GM19023 (cell line): ENCODE results near the gene PRKAR1B.

Source experiments
- ATAC-seq: cut with Tn5 transposase; IDR thresholded peaks from one replicate; pipeline ENCODE4 v1.9.1; 2021; ENCODE audit warnings: mild to moderate bottlenecking, moderate library complexity; ENCODE audit not compliant: unreplicated experiment

Gene PRKAR1B

DNA sequence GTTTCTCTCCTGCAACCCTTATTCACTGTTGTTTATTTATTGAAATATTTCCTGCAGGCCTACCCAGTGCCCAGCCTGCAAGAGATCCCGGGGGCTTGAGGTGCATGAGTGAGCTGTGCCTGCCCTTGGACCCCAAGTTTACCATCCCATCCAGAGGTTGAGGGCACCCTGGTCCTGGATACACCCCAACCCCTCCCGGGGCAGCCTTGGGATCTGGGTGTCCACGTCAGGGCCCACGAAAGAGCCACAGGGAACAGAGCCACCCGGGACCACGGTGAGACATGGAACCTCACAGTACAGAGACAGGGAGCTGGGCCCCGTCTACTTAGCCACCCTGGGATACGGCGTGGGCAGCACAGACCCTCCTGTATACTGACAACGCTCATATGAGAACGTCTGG is 178.7 kb downstream of the PRKAR1B start:
- no peak for ATAC-seq

DNA sequence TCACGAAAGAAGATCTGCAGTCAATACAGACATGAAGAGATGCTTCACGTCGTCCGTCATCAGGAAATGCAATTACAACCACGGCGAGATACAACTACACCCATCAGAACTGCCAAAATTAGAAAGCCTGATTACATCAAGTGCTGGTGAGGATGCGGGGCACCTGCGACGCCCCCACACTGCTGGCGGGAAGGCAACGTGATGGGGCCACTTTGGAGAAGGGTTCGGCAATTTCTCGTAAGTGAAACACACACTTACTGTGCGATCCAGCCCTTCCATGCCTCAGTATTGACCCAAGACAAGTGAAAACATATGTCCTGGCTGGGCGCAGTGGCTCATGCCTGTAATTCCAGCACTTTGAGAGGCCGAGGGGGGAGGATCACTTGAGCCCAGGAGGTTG is 181.6 kb downstream of the PRKAR1B start:
- ATAC-seq: no peak

DNA sequence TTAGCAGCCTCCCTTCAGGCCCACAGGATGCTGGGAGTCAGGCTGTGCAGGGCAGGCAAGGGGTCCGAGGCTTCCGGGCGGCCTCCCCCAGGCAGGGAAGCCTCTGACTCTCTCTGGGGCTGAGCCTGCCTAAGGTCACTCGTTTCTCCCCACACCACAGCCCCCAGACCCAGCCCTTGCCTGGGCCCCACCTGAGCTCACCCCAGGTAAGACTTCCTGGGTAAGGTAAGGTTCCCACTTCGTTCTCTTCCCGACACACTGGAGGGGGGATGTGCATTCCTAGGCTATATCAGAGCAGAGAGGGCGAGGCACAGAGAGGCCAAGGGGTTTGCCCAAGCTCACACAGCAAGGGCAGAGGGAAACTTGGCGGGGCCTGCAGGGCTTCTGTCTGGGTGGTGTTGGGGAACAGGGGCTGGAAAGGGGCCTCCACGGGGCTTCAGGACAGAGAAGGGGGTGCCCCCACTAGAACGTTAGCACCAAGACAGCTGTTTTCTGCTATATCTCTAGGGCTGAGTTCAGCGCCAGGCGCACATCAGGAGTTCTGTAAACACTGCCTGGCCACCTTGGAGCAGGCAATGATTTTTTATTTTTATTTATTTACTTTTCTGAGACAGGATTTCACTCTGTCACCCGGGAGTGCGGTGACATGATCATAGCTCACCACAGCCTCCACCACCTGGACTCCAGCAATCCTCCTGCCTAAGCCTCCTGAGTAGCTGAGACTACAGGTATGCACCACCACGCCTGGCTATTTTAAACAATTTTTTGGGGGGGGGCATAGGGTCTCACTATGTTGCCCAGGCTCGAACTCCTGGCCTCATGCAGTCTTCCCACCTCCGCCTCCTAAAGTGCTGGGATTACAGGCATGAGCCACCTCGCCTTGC is 182.5 kb downstream of the PRKAR1B start:
- no peak for ATAC-seq

DNA sequence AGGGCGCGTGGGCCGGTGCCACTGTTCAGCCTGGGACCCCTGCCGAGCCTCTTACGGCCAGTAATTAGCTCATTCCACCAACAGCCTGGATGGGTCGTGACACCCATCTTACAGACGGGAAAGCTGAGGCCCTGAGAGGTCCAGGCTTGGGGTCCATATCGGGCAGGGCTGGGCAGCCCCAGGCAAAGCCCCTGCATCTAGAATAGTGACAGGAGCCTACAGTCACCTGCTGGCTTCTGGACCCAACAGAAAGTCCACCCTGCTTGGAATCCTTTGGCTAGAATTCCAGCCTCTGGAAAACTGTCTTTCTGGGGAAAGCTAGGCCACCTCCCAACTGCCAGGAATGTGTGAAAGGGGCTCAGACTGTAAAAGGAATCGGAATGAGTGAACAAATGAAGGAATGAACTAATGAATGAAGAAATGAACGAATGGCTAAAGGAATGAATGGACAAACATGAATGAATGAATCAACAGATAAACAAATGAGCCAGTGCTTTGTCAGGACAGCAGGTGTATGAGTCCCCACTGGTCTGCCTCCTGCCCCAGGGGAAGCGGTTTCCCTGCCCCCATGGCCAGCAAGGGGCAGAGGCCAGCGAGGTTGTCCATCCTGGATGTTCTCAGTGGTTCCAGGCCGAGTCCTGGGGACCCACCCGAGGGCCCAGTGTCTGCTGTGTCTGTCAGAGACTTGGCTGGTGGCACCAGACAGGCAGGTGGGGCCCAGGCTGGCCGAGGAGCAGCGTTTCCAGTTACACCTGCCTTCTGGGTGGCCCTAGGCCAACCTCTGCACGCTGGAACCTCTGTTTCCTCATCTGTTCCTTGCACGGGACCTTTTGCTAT is 183.4 kb downstream of the PRKAR1B start:
- ATAC-seq: no peak

DNA sequence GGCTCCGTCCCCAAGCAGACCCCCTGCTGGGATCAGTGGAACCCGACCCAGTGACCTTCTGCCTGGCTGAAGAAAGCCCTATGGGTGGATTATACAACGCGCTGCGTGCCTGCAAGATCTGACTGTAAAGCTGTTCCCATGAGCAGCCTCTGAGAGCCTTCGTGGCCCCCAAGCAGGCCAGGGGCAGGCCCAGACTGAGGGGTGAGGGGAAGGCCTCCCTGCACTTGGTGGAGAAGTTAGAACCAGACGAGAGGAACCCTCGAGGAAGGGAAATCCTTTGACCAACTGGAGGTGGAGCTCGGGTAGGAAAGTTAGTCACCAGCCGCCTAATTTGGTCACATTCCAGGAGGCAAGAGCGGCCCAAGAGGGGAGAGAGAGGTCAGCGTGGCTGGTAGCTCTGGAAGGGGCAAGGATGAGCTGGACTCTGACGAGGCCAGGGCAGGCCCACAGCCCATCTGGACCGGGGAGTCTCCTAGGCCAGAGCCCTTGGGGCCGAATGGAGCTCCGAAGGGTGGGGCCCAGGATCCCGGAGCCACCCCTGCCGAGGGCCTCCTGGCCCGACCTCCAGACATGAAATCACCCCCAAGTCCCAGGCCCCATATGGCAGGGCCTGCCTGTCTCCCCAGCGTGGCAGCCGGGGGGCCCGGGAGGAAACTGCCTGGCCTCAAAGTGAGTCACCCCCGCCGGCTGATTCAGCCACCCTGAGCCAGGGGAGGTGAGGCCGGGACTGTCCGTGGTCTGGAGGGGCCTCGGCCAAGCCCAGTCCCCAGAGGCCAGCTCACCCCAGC is 184.2 kb downstream of the PRKAR1B start:
- ATAC-seq: no peak

DNA sequence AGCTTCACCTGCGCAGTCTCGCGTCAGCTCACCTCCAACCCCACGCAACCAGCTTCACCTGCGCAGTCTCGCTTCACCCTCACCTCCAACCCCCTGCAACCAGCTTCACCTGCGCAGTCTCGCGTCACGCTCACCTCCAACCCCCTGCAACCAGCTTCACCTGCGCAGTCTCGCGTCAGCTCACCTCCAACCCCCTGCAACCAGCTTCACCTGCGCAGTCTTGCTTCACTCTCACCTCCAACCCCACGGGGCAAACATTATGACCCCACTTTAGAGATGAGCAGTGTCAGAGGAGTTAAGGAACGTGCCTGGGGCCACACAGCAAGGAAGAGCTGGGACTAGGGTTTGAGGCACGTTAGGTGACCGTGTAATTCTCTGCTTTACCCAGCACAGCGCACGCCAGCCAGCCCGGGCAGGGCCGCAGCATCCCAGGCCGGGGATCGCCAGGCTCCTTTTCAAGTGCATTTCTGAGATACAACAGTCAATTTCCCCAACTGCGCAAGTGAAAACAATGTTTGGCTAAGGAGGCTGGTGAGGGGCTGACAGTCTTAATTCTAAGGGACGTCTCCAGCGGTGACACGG is 184.9 kb downstream of the PRKAR1B start:
- no peak for ATAC-seq

DNA sequence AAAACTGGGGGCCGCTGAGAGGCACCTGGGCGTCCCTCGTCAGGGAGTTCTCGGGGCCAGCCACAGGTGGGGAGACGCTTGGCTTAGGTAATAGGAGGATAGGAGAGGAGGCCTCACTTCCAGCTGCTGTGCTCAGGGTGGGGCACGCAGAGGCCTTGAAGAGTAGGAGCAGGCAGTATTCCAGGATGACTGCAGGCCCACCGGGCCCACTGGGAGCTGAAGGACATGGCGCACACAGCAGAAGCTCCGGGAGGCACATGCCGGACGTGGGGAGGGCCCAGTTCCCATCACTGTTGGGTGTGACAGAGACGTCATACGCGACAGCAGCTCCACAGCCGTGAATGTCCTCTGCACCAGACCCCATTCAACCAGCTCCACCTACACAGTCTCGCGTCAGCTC is 185.4 kb downstream of the PRKAR1B start:
- no peak for ATAC-seq

DNA sequence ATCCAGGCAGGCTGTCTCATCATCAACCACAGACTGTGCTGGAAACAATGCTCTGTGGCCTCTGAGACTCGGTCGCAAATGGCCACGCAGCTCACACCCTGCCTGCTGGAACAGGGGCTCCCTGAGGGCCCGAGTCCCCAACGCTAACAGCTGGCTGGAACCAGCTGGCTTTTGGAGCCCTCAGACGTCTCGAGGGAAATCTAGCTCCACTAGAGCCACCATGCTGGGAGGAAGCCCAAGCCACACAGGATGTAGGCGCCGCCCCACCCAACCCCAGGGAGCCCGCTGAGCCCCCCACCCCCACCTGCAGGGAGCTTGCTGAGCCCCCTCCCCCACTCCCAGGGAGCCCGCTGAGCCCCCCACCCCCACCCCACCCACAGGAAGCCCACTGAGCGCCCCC is 186.1 kb downstream of the PRKAR1B start:
- ATAC-seq: no peak

DNA sequence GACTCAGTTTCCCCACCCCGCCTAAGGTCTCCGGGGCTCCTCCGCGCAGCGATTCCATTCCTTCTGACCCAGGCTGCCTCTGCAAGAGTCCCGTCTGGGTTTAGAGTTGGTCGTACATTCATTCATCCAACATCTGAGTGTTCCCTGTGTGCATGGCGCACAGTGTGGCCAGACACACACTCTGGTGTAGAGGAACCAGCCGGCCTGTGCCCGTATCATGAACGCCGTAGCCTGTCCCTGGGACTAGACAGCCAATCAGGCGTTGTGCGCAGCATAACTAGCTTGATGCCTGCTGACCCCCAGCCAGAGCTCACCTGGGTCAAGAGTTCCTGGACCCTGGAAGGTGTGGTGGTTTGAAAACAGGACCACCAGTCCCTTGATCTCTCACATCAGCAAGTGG is 186.5 kb downstream of the PRKAR1B start:
- no peak for ATAC-seq

DNA sequence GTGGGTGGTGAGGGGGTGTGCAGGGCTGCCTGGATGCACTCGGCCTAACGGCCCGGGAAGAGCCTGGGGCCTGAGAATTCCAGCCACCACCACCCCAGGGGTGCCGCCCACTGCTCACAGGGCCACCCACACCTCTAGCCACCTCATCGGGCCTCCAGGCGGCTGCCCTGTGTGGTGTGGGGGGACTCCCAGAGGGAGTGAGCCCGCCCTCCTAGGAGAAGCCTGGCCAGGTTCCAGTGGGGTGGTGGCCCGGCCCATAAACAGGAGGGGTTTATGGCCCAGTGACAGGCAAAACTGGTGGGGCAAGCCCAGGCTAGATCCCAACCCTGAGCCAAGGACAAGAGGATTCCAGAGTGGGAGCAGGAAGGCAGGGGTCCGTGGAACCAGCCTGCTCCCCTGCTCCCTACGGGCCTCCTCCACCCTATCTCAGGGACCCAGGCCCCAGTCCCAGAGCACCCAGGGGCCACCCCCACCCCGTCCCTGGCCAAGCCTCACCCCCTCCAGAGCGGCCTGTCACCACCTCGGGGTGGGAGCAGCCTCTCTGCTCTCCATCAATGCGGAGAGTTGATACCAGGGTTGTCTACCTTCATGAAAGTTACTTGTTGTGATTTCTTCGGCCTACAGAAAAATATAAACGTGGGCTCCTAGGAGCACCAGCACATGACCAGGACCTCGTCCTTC is 187.2 kb downstream of the PRKAR1B start:
- ATAC-seq: no peak

DNA sequence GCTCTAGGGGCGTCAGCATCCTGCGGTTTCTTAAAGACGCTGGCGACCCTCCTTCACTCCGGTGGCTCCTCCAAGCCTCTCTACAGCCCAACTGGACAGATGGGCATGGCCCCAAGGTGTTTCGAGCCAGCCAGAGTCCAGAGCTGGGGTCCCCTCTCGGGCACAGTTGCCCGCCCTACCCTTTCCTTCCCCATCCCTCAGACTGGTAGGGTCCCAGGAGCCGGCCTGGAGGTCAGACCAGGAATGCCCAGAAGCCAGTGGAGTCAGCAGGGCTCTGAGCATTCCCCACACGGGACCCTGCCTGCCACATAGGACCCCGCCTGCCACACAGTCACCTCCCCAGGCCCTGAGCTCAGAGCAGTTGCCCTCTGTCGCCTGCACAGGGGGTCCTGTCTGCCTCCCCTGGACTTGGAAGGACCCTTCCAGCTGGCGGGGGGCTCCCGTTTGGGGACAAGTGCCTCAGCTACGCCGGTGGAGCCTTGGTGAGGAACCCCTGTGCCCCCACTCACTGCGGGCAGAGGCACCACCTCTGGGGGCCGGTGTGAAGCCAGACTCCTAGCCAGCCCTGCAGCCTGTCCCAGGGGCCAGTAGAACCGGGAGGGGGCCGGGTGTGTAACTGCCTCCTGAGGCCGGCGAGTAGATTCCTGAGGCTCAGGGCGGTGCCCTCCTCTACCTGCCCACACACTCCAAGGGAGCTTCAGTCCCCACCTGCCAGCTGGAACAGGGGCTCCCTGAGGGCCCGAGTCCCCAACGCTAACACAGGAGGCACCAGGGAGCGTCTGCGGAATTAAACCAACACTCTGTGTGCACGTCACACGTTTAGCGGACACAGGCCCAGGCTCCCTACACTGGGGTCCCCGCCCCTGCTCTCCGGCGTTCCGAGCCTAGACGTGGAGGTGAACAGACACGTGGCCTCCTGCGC is 188.1 kb downstream of the PRKAR1B start:
- no peak for ATAC-seq

DNA sequence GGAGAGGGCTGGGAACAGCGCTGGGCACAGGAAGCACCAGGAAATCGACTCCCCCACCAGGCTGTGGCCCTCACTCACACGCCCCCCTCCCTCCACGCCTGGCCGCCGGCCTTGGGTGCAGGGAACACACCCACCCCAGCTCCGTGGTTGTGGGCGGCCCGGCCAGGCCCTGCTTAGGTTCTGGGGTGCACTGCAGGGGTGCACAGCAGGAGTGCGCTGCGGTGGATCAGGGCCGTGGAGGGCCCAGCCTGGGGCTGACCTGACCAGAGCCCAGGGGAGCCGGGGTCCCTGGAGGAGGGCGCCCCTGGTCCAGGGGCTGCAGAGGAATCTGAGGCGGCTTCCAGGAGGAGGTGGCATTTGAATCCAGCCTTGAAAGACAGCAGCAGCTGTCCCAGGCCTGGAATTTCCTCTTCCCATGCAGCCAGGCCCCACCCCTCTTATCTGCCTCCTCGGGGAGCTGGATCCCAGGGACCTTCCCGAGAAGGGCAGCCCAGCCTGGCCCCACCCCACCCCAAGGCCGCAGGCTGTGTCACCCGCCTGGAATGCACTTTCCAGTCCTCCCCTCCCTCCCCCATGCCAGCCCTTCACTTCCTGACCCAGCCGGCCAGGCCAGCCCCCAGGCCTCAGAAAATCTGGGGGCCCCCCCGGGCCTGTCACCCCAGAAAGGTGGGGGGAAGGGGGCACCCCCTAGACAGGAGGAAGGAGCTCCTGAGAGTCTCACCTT is 189.0 kb downstream of the PRKAR1B start:
- ATAC-seq: no peak

DNA sequence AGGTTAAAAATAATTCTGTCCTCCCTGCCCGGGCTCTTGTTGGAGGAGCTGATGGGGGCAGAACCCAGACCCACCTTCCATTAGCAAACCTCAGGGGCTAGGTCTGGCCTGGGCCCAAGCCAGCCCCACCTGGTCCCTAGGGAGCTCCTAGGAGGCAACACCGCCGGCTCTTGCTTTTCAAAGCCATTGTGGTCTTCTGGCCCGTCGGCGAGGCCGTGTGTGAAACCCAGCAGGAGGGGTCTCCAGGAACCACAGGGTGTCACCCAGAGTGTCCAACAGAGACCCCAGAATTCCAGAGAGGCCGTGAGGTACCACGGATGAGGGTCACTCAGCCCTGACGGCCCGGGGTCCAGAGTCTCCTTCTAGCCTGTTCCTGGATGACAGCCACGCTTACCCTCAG is 190.8 kb downstream of the PRKAR1B start:
- no peak for ATAC-seq

DNA sequence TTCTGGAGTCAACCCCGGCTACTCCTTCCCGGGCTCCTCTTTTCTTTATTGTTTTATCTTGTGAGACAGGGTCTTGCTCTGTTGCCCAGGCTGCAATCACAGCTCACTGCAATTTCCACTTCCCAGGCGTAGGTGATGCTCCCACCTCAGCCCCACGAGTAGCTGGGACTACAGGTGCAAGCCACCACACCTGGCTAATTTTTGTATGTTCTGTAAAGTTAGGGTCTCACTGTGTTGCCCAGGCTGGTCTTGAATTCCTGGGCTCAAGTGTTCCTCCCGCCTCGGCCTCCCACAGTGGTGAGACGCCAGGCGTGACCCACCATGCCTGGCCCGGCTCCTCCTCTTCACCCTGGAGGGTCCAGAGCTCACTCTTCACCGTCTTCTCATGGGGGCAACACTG is 192.1 kb downstream of the PRKAR1B start:
- ATAC-seq: no peak

DNA sequence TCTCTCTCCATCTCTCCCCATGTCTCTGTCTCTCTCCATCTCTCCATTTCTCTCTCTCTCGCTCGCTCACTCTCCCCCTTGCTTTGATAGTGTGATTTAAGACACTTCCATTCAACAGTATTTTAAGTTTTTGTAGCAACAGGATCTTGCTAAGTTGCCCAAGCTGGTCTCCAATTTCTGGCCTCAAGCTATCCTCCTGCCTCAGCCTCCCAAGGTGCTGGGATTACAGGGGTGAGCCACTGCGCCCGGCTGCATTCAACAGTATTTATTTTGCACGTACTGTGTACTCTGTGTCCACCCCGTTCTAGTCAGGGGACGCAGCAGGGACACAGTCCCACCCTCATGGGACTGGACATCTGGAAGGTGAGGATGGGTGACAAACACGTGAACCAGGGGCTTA is 193.0 kb downstream of the PRKAR1B start:
- ATAC-seq: no peak

DNA sequence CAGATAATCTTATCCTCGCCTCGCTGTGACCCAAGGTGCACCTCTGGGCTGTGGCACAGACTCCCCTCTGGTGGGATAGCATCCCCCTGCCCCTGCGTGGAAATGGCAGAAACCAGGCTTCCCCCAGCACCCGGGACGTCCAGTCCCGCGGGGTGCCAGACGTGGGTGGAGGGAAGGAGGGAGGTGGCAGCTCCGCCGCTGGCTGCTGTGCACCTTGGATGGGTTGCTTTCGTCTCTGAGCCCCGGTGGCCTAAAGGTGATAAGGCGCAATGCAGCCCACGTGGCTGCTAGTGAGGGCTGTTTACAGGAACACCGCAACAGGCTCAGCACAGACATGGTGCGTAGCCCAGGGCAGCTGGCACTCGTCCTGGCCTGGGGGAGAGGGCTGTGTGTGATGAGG is 193.8 kb downstream of the PRKAR1B start:
- no peak for ATAC-seq

DNA sequence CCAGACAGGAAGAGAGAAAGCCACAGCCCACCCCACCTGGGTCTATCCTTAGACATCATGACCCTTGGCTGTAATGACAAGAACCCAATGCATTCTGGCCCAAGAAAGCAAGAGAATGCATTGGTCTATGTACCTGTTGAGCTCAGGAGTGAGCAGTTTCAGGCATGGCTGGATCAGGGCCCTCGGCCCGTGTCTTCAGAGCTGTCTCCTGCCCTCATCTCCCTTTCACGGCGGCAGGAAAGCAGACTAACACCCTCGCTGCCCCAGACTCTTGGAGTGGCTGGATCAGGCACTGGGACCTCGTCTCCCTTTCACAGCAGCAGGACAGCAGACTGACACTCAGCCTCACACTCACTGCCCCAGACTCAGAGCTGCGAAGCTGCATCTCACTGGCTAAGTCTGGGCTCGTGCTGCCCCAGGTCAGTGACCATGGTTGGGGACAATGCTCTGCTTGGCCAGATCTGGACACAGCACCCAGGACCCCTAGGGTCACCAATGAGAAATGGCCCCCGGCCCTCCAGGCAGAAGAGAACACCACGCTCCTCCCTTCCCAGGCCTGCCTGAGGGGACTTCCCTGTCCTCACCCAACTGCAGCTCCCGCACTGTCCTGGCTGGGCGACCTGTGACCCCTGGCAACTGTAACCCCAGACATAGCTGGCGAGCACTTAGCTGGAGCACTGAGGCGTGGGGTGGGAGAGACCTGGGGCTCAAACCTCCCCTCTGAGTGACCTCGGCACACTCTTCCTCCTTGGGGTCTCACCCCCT is 194.5 kb downstream of the PRKAR1B start:
- ATAC-seq: no peak

DNA sequence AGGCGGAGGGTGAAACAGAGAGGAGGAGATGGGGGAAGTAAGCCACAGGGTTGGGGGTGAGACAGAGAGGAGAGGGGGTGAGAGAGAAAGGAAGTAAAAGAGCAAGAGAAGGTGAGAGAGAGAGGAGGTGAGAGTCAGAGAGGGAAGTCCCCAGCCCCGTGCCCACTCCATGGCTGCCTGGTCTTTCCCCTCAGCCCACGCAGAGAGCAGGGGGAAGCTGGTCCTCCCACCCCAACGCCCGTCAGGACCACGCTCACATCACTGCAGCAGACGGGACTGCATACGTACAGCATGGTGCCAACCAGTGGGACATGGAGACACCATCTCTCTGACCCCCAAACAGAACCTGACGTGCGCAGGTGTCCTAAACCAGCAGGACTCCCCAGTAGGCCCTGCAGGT is 195.3 kb downstream of the PRKAR1B start:
- no peak for ATAC-seq
